K562 (cell line): ENCODE results near the gene DLG4. TPM values are rescaled to one million over a fixed set of nuclear protein-coding genes. Genes with fewer than 3 reads are reported as not detected.

Experiments
- ARID1B ChIP-seq: fragments of 450-650 bp; IDR thresholded peaks from 2 replicates; pipeline ENCODE4 v1.6.1; 2016; ENCODE audit warnings: antibody characterized with exemption, mild to moderate bottlenecking, inconsistent platforms
- BCLAF1 ChIP-seq, 2 experiments: fragments of 450-650 bp in 1 of 2; IDR thresholded peaks; 2 replicates each; pipeline ENCODE4 v1.6.1; 2011 to 2017; ENCODE audit warnings: low read depth in 2 of 2, antibody characterized with exemption in 1 of 2, borderline replicate concordance in 1 of 2, low read length in 1 of 2, mild to moderate bottlenecking in 1 of 2, mixed read lengths in 1 of 2; ENCODE audit not compliant: control insufficient read depth in 1 of 2
- CREB5 ChIP-seq: fragments of 250-450 bp; sonication (Bioruptor Pico); IDR thresholded peaks from 2 replicates; pipeline ENCODE4 v1.5.0; 2020; ENCODE audit warnings: mild to moderate bottlenecking
- ELF4 ChIP-seq: fragments of 450-650 bp; formaldehyde crosslinking; IDR thresholded peaks from 2 replicates; pipeline ENCODE4 v1.4.0; 2022; ENCODE audit warnings: missing genetic modification characterization
- FOXA1 ChIP-seq: fragments of 450-650 bp; IDR thresholded peaks from 2 replicates; pipeline ENCODE4 v1.6.1; 2016; ENCODE audit warnings: mild to moderate bottlenecking, borderline replicate concordance
- GABPA ChIP-seq: fragments of 200-800 bp; sonication (Bioruptor generic); conservative IDR thresholded peaks from 2 replicates; pipeline ENCODE4 v1.6.1; 2016; ENCODE audit warnings: low read depth, missing genetic modification characterization, missing compliant biosample characterization
- GTF2A2 ChIP-seq: IDR thresholded peaks from 2 replicates; pipeline ENCODE4 v1.6.1; 2016; ENCODE audit warnings: mild to moderate bottlenecking, missing genetic modification characterization, missing compliant biosample characterization
- NCOA2 ChIP-seq, 2 experiments: fragments of 450-650 bp; IDR thresholded peaks; 2 replicates each; pipeline ENCODE4 v1.6.1; 2018; ENCODE audit warnings: mild to moderate bottlenecking in 2 of 2, moderate library complexity in 1 of 2; ENCODE audit not compliant: partially characterized antibody in 2 of 2
- NEUROD1 ChIP-seq: fragments of 150-350 bp; IDR thresholded peaks from 2 replicates; pipeline ENCODE4 v1.6.1; 2014; ENCODE audit warnings: borderline replicate concordance, low read length, low read depth; ENCODE audit not compliant: partially characterized antibody
- PRMT5 ChIP-seq: sonication (generic); formaldehyde crosslinking; IDR thresholded peaks from 2 replicates; pipeline ENCODE4 v1.5.0; 2020; ENCODE audit warnings: missing genetic modification reagents
- RERE ChIP-seq: sonication (generic); formaldehyde crosslinking; IDR thresholded peaks from 2 replicates; pipeline ENCODE4 v1.8.0; 2023; ENCODE audit warnings: missing genetic modification reagents, mild to moderate bottlenecking, borderline replicate concordance
- RFX5 ChIP-seq: IDR thresholded peaks from 2 replicates; pipeline ENCODE4 v1.6.1; 2011; ENCODE audit warnings: low read depth, mild to moderate bottlenecking, improper control_type of control experiment, low read length
- SIN3B ChIP-seq: fragments of 450-650 bp; IDR thresholded peaks from 2 replicates; pipeline ENCODE4 v1.6.1; 2017; ENCODE audit warnings: low read depth, mild to moderate bottlenecking, moderate library complexity
- SIRT6 ChIP-seq: IDR thresholded peaks from one replicate; pipeline ENCODE4 v1.6.1; 2012; ENCODE audit warnings: low read depth, mild to moderate bottlenecking, control low read depth, inconsistent platforms, low read length, moderate library complexity
- ZKSCAN3 ChIP-seq: fragments of 250-450 bp; sonication (Bioruptor Pico); IDR thresholded peaks from 2 replicates; pipeline ENCODE4 v1.4.0; 2020
- ZNF75A ChIP-seq: fragments of 450-650 bp; formaldehyde crosslinking; IDR thresholded peaks from 2 replicates; pipeline ENCODE4 v1.4.0; 2020; ENCODE audit warnings: mild to moderate bottlenecking
- ZNF79 ChIP-seq: fragments of 250-450 bp; sonication (Bioruptor Pico); IDR thresholded peaks from 2 replicates; pipeline ENCODE4 v1.4.0; 2020; ENCODE audit warnings: low read depth, mild to moderate bottlenecking, moderate library complexity
- polyA plus RNA-seq, 8 experiments: library from polyadenylated mRNA; depleted of rRNA in 4 of 8; stranded (reverse) in 5 of 8; unstranded in 3 of 8; fragments of >200 nt; fragmentation: Nextera tagmentation in 2 of 8; fragmentation: Illumina TruSeq in 1 of 8; extraction: Ambion mirVana in 2 of 8; extraction: Trizol in 1 of 8; gene quantifications; 2 replicates each; pipeline versions ENCODE4 v1.2.1 to v1.2.3, GENCODE V29; 2011 to 2014; ENCODE audit warnings: inconsistent platforms in 1 of 8, missing spikeins in 1 of 8
- total RNA-seq, 7 experiments: library from RNA; depleted of rRNA in 6 of 7; stranded (reverse); fragments of >200 nt in 6 of 7; fragmentation: Illumina TruSeq in 2 of 7; extraction: Trizol in 2 of 7; gene quantifications; 2 replicates each; pipeline versions ENCODE4 v1.2.1 to v1.2.3, GENCODE V29; 2011 to 2021; ENCODE audit warnings: low replicate concordance in 1 of 7

The DLG4 gene
- total and polyA plus RNA-seq, 9 of the 15 experiments (the other 6 are each of a cell fraction or from before 2014, with no cell fraction given), result 0.03 to 12.0 (median 4.1) TPM

- TF ChIP-seq CREB5 (CRISPR knock-in tag) (no peak), ZNF75A (CRISPR knock-in tag) (no peak), RERE (CRISPR knock-in tag) (no peak), ARID1B (no peak), SIN3B (no peak), PRMT5 (CRISPR knock-in tag) (no peak), GTF2A2 (no peak), BCLAF1 (IDR thresholded peaks at IDR 0.05; ENCODE audit: borderline replicate concordance in 1 of 2, control insufficient read depth in 1 of 2, low read depth in 2 of 2, low read length in 1 of 2) (no peak), ZKSCAN3 (no peak), NEUROD1 (no peak), RFX5 (no peak), GABPA (tag) (peak; percentile 16; the same call in 1 of the 2 replicates), FOXA1 (no peak), ELF4 (CRISPR knock-in tag) (peak; percentile 37; the same call in 1 of the 2 replicates), SIRT6 (no peak), ZNF79 (CRISPR knock-in tag) (no peak), NCOA2 (IDR thresholded peaks at IDR 0.05; ENCODE audit: partially characterized antibody in 2 of 2) (no peak)
Observed at GRCh38 chr17:7219812-7220592, at the start of gene DLG4, which contains the start of gene ACADVL (continued).
